ENCODE results near the gene SLC23A1. TPM values are rescaled to one million over a fixed set of nuclear protein-coding genes. Genes with fewer than 3 reads are reported as not detected.

SLC23A1 gene
- total RNA-seq, 1 experiment from 2014 or later = not detected

DNA sequence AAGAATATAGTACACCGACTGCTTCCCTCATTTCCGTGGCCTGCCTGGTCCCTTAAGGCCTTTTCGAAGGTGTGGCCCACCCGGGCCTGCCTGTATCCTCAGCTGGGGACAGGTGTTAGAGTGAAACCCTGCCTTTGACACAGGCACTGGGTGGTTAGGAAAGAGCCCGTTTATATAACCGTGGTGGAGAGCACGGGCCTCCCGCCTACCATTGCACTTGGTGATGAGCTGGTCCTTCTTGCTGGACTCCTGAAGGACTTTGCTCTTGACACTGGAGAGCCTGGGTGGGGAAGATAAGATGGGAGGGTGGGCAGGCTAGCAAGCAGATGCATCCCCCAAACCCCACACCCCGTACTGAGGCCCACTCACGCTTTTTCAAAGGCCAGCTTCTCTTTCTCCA, 18.4 kb upstream of the SLC23A1 start:
- Histone ChIP-seq H3K27ac (ENCODE audit: low read depth, low read length, poor library complexity, severe bottlenecking) (no peak overlapping the region), H3K9me3 (ENCODE audit: low read depth, low read length, poor library complexity, severe bottlenecking) (no peaks in the 10 kb centered on the region), H3K36me3 (ENCODE audit: insufficient read depth, low read length, poor library complexity, severe bottlenecking) (no peaks in the 10 kb centered on the region), H3K4me1 (ENCODE audit: insufficient read depth, low read length, poor library complexity, severe bottlenecking) (peaks cover 8% of the 10 kb centered on the region), H3K27me3 (replicated peaks; ENCODE audit: insufficient read depth, low read depth, low read length, poor library complexity) (no peaks in the 10 kb centered on the region), H3K4me3 (ENCODE audit: low read depth, low read length, poor library complexity, severe bottlenecking) (no peak overlapping the region)
- ChIA-PET POLR2A (ENCODE audit: low non-redundant PET) (no interaction called here), CTCF (no interaction called here)
- TF ChIP-seq, protein P1, sequence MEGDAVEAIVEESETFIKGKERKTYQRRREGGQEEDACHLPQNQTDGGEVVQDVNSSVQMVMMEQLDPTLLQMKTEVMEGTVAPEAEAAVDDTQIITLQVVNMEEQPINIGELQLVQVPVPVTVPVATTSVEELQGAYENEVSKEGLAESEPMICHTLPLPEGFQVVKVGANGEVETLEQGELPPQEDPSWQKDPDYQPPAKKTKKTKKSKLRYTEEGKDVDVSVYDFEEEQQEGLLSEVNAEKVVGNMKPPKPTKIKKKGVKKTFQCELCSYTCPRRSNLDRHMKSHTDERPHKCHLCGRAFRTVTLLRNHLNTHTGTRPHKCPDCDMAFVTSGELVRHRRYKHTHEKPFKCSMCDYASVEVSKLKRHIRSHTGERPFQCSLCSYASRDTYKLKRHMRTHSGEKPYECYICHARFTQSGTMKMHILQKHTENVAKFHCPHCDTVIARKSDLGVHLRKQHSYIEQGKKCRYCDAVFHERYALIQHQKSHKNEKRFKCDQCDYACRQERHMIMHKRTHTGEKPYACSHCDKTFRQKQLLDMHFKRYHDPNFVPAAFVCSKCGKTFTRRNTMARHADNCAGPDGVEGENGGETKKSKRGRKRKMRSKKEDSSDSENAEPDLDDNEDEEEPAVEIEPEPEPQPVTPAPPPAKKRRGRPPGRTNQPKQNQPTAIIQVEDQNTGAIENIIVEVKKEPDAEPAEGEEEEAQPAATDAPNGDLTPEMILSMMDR (conservative IDR thresholded peaks at IDR 0.05; ENCODE audit: low read depth, low read length) = no peak
- no peak for TF ChIP-seq EZH2 (IDR thresholded peaks at IDR 0.05; ENCODE audit: borderline replicate concordance, low read depth, low read length, poor library complexity, severe bottlenecking)
- BruUV-seq (replicated peaks) = no TSS peak
- intact Hi-C loops (cut with micrococcal nuclease; ENCODE audit: unreplicated experiment) = no loop called here
- no peak for DNase-seq (ENCODE audit: low spot score)

DNA sequence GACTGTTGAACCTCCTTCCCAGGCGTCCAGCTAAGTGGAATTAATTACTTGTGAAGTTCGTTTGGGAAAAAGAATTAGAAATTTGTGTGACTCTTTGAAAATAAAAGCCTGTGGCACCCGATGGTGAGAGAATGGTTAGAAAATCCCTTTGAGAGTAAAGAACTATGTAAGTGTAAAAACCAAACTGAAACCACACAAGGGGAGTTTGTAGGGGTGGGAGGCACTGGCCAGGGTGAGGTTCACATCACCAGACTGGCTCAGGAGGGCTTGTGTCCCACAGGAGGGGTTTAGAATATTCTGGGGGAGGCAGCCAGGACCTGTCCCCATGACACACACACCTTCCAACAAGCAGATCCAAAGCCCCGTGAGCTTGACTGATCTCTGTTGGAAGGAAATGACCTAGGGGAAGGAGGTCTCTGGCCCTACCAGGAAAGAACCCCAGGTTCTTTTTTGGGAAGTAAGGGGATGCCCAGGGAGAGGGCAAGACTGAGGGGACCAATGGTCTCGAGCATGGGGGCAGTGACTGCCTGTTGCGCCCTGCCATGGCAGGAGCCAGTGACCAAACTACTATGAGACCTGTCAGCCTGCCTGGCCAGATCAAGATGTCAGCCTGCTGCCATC, 16.5 kb upstream of the SLC23A1 start:
- Histone ChIP-seq H3K4me3 (ENCODE audit: low read depth, low read length, poor library complexity, severe bottlenecking) (no peak overlapping the region), H3K27me3 (replicated peaks; ENCODE audit: insufficient read depth, low read depth, low read length, poor library complexity) (no peaks in the 10 kb centered on the region), H3K9me3 (ENCODE audit: low read depth, low read length, poor library complexity, severe bottlenecking) (no peaks in the 10 kb centered on the region), H3K27ac (ENCODE audit: low read depth, low read length, poor library complexity, severe bottlenecking) (no peak overlapping the region), H3K36me3 (ENCODE audit: insufficient read depth, low read length, poor library complexity, severe bottlenecking) (no peaks in the 10 kb centered on the region), H3K4me1 (ENCODE audit: insufficient read depth, low read length, poor library complexity, severe bottlenecking) (peaks cover 6% of the 10 kb centered on the region)
- BruUV-seq (replicated peaks) = no TSS peak
- no peak for DNase-seq (ENCODE audit: low spot score)
- intact Hi-C loops (cut with micrococcal nuclease; ENCODE audit: unreplicated experiment) = no loop called here
- ChIA-PET CTCF (no interaction called here), POLR2A (ENCODE audit: low non-redundant PET) (no interaction called here)
- TF ChIP-seq, protein P1 (conservative IDR thresholded peaks at IDR 0.05; ENCODE audit: low read depth, low read length) = no peak

- CTCF ChIA-PET = no interaction called here
- intact Hi-C loops (cut with micrococcal nuclease; ENCODE audit: unreplicated experiment) = no loop called here
- H3K36me3 ChIP-seq (ENCODE audit: insufficient read depth, low read length, poor library complexity, severe bottlenecking) = no peaks in the 10 kb centered on the region
- POLR2A ChIA-PET (ENCODE audit: low non-redundant PET) = no interaction called here
- no peak overlapping the region for H3K4me3 ChIP-seq (ENCODE audit: low read depth, low read length, poor library complexity, severe bottlenecking)
- peaks cover 9% of the 10 kb centered on the region for H3K4me1 ChIP-seq (ENCODE audit: insufficient read depth, low read length, poor library complexity, severe bottlenecking)
- DNase-seq (ENCODE audit: low spot score) = no peak
- H3K9me3 ChIP-seq (ENCODE audit: low read depth, low read length, poor library complexity, severe bottlenecking) = no peaks in the 10 kb centered on the region
- no TSS peak for BruUV-seq (replicated peaks)
- H3K27me3 ChIP-seq (replicated peaks; ENCODE audit: insufficient read depth, low read depth, low read length, poor library complexity) = peaks cover 13% of the 10 kb centered on the region
- H3K27ac ChIP-seq (ENCODE audit: low read depth, low read length, poor library complexity, severe bottlenecking) = no peak overlapping the region
- TF ChIP-seq, protein P1 (conservative IDR thresholded peaks at IDR 0.05; ENCODE audit: low read depth, low read length) = no peak
- no peak for TF ChIP-seq EZH2 (IDR thresholded peaks at IDR 0.05; ENCODE audit: borderline replicate concordance, low read depth, low read length, poor library complexity, severe bottlenecking)
These were observed 14.8 kb upstream of the SLC23A1 start for GRCh38 chr5:139397921-139398320.

Measured in A673 (cell line).